WTC11 (cell line): ENCODE results near the gene MTMR3. TPM values are rescaled to one million over a fixed set of nuclear protein-coding genes. Genes with fewer than 3 reads are reported as not detected.
A peak's percentile ranks its signal among the peaks of the same experiment; 100 is the strongest.

Experiments used
- ATAC-seq: fragments of 200-7000 bp; cut with Tn5 transposase; 2 replicates; pipeline ENCODE4 v1.10.0; 2021; ENCODE audit warnings: mild to moderate bottlenecking, moderate library complexity
- CTCF ChIA-PET: fragments of 300-600 bp; sonication (Branson Sonifier 250); formaldehyde crosslinking; loops from one replicate; lab custom pipeline; 2021; ENCODE audit warnings: antibody characterized with exemption; lab: Charles Lee
- POLR2A ChIA-PET: fragments of 350-600 bp; sonication (Branson Sonifier 250); formaldehyde crosslinking; loops from one replicate; lab custom pipeline; 2021; ENCODE audit warnings: antibody characterized with exemption; lab: Charles Lee
- DNase-seq: peaks from one replicate; pipeline ENCODE4 v3.0.0; 2021; ENCODE audit warnings: low spot score
- H3K27ac Mint-ChIP-seq: 2 replicates; pipeline ENCODE4 v1.8.0; 2021; ENCODE audit warnings: mixed read lengths
- H3K27me3 Mint-ChIP-seq: 2 replicates; pipeline ENCODE4 v1.8.0; 2021; ENCODE audit warnings: low read depth, mild to moderate bottlenecking, moderate library complexity, mixed read lengths
- H3K36me3 Mint-ChIP-seq: 2 replicates; pipeline ENCODE4 v1.8.0; 2021; ENCODE audit warnings: mixed read lengths
- H3K4me1 Mint-ChIP-seq: 2 replicates; pipeline ENCODE4 v1.8.0; 2022; ENCODE audit warnings: mixed read lengths
- H3K4me3 Mint-ChIP-seq: 2 replicates; pipeline ENCODE4 v1.8.0; 2021; ENCODE audit warnings: mild to moderate bottlenecking, moderate library complexity, mixed read lengths
- H3K9me3 Mint-ChIP-seq: 2 replicates; pipeline ENCODE4 v1.8.0; 2021; ENCODE audit warnings: mixed read lengths
- AR ChIP-seq: fragments of 250-450 bp; sonication (Bioruptor Pico); IDR thresholded peaks from 2 replicates; pipeline ENCODE4 v1.9.0; 2021; ENCODE audit warnings: mild to moderate bottlenecking
- ARID4B ChIP-seq: sonication (generic); formaldehyde crosslinking; IDR thresholded peaks from 2 replicates; pipeline ENCODE4 v1.8.0; 2023; ENCODE audit warnings: missing genetic modification reagents, mild to moderate bottlenecking, borderline replicate concordance
- E2F5 ChIP-seq: sonication (generic); formaldehyde crosslinking; IDR thresholded peaks from 2 replicates; pipeline ENCODE4 v1.8.1; 2022; ENCODE audit warnings: mild to moderate bottlenecking, moderate library complexity, missing genetic modification reagents
- ETV6 ChIP-seq: sonication (generic); formaldehyde crosslinking; IDR thresholded peaks from 2 replicates; pipeline ENCODE4 v1.8.1; 2022; ENCODE audit warnings: mild to moderate bottlenecking, missing genetic modification reagents
- GABPB1 ChIP-seq: sonication (generic); formaldehyde crosslinking; IDR thresholded peaks from 2 replicates; pipeline ENCODE4 v1.8.1; 2023; ENCODE audit warnings: mild to moderate bottlenecking, missing genetic modification reagents
- IRF2 ChIP-seq: sonication (generic); formaldehyde crosslinking; IDR thresholded peaks from 2 replicates; pipeline ENCODE4 v1.8.0; 2022; ENCODE audit warnings: low read depth, missing genetic modification reagents, borderline replicate concordance
- MAX ChIP-seq: sonication (generic); formaldehyde crosslinking; IDR thresholded peaks from 2 replicates; pipeline ENCODE4 v1.8.0; 2022; ENCODE audit warnings: mild to moderate bottlenecking, missing genetic modification reagents
- MLX ChIP-seq: sonication (generic); formaldehyde crosslinking; IDR thresholded peaks from 2 replicates; pipeline ENCODE4 v1.8.1; 2023; ENCODE audit warnings: mild to moderate bottlenecking, missing genetic modification reagents, moderate library complexity
- RORB ChIP-seq: fragments of 250-450 bp; sonication (Bioruptor Pico); IDR thresholded peaks from 2 replicates; pipeline ENCODE4 v1.9.0; 2021; ENCODE audit warnings: mild to moderate bottlenecking
- TCF7 ChIP-seq: sonication (generic); formaldehyde crosslinking; IDR thresholded peaks from 2 replicates; pipeline ENCODE4 v1.8.0; 2022; ENCODE audit warnings: mild to moderate bottlenecking, low read depth, missing genetic modification reagents, moderate library complexity
- ZMAT4 ChIP-seq: fragments of 250-450 bp; sonication (Bioruptor Pico); IDR thresholded peaks from 2 replicates; pipeline ENCODE4 v1.9.0; 2021; ENCODE audit warnings: mild to moderate bottlenecking
- ZNF232 ChIP-seq: sonication (generic); formaldehyde crosslinking; IDR thresholded peaks from 2 replicates; pipeline ENCODE4 v1.8.0; 2022; ENCODE audit warnings: mild to moderate bottlenecking, missing genetic modification reagents
- ZNF263 ChIP-seq: sonication (generic); formaldehyde crosslinking; IDR thresholded peaks from 2 replicates; pipeline ENCODE4 v1.8.1; 2022; ENCODE audit warnings: low read depth, mild to moderate bottlenecking, moderate library complexity, missing genetic modification reagents
- ZNF317 ChIP-seq: sonication (generic); formaldehyde crosslinking; IDR thresholded peaks from 2 replicates; pipeline ENCODE4 v1.8.1; 2023; ENCODE audit warnings: low read depth, mild to moderate bottlenecking, moderate library complexity, missing genetic modification reagents, borderline replicate concordance
- total RNA-seq: library from RNA; stranded (reverse); gene quantifications from 3 replicates; pipeline ENCODE4 v1.2.3, GENCODE V29; 2021
- TF ChIP-seq, protein P1 (sequence below): sonication (generic); formaldehyde crosslinking; IDR thresholded peaks from 2 replicates; pipeline ENCODE4 v1.8.1; 2022; ENCODE audit warnings: low read depth, missing genetic modification reagents, borderline replicate concordance
- TF ChIP-seq, protein P2 (sequence below): sonication (generic); formaldehyde crosslinking; IDR thresholded peaks from 2 replicates; pipeline ENCODE4 v1.8.1; 2022; ENCODE audit warnings: mild to moderate bottlenecking, missing genetic modification reagents, moderate library complexity, borderline replicate concordance

The MTMR3 gene
- total RNA-seq, 1 experiment from 2014 or later: 19.2 TPM

GRCh38 chr22:29992341-29993275 is 109.6 kb downstream of the MTMR3 start:
- H3K27me3 Mint-ChIP-seq: no peaks in the 10 kb centered on the region
- peak overlapping the region; percentile 91 for H3K27ac Mint-ChIP-seq
- TF ChIP-seq IRF2 (CRISPR knock-in tag) (no peak), E2F5 (CRISPR knock-in tag) (no peak), ZNF232 (CRISPR knock-in tag) (no peak), ZMAT4 (CRISPR knock-in tag) (no peak)
- TF ChIP-seq, protein P1, sequence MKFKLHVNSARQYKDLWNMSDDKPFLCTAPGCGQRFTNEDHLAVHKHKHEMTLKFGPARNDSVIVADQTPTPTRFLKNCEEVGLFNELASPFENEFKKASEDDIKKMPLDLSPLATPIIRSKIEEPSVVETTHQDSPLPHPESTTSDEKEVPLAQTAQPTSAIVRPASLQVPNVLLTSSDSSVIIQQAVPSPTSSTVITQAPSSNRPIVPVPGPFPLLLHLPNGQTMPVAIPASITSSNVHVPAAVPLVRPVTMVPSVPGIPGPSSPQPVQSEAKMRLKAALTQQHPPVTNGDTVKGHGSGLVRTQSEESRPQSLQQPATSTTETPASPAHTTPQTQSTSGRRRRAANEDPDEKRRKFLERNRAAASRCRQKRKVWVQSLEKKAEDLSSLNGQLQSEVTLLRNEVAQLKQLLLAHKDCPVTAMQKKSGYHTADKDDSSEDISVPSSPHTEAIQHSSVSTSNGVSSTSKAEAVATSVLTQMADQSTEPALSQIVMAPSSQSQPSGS (CRISPR knock-in tag): no peak
- no peak overlapping the region for H3K4me3 Mint-ChIP-seq
- peaks cover 27% of the 10 kb centered on the region for H3K4me1 Mint-ChIP-seq
- CTCF ChIA-PET: interaction anchor here (3.7 kb wide), 1 partner anchor 13 kb away, joined by 18 read pairs; no protein-coding TSS in a partner anchor
- DNase-seq: no peak
- ATAC-seq: peak; percentile 30; the same call in 1 of the 2 replicates
- H3K36me3 Mint-ChIP-seq: peaks cover 5% of the 10 kb centered on the region; the same call in 1 of the 2 replicates
- no peaks in the 10 kb centered on the region for H3K9me3 Mint-ChIP-seq
- POLR2A ChIA-PET: no interaction called here

DNA sequence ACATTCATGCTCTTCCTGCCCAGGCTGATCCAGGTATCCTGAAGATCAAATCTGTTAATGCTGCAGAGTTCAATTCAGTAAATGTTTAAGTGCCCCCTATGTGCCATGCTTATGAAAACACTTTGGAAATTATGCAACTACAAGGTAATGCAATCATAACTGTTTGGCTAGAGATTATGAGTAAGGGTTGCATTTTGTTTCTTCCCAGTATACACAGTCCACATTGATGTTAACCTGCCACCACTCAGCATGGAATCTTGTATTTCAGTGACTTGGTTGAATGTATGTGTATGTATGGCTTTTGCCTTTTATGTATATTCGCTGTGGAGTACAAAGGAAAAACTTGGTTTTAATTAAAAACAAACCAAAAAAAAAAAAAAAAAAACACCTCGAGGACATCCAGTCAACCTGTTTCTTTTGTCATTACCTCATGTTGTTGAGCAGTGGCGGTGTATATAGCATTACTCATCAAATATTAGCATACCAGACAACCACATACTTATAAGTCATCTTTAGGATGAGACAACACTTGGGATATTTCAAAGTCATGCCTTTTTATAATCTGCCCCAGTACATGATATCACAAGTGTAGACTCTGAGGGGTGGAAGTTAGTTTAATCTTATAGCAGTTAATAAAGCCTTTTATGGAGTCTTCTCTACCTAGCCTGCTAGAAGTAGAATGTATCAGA is 111.2 kb downstream of the MTMR3 start:
- DNase-seq: no peak
- H3K27me3 Mint-ChIP-seq: no peaks in the 10 kb centered on the region
- POLR2A ChIA-PET: no interaction called here
- ATAC-seq: no peak
- no peaks in the 10 kb centered on the region for H3K9me3 Mint-ChIP-seq
- H3K4me3 Mint-ChIP-seq: no peak overlapping the region
- TF ChIP-seq GABPB1 (CRISPR knock-in tag): peak; percentile 89
- TF ChIP-seq ETV6 (CRISPR knock-in tag): no peak
- no peak for TF ChIP-seq RORB
- CTCF ChIA-PET: interaction anchor here (3.7 kb wide), 1 partner anchor 11 kb away, joined by 26 read pairs; no protein-coding TSS in a partner anchor
- peak overlapping the region; percentile 26 for H3K27ac Mint-ChIP-seq
- H3K36me3 Mint-ChIP-seq: peaks cover 8% of the 10 kb centered on the region; the same call in 1 of the 2 replicates
- peaks cover 27% of the 10 kb centered on the region for H3K4me1 Mint-ChIP-seq

DNA sequence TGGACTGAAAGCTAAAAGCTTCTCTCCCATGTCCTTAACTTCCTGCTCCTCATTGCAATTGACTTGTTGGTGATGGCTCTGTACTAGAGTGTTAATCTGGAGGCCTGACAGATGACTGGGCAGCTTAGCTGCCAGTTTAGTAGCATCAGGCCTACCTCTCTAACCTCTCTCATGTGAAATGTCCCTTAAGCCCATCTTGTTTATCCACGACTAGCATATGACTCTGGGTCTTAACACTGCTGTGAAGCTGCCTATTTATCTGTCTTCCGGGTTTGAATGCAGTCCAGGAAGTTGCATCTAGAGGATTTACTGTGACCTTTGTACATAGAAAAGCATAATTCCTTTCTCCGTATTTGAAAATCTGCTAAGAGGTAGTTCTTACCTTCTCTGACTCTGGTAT is 112.0 kb downstream of the MTMR3 start:
- no peak for ATAC-seq
- Mint-ChIP-seq H3K9me3 (no peaks in the 10 kb centered on the region), H3K4me3 (no peak overlapping the region), H3K4me1 (peaks cover 27% of the 10 kb centered on the region), H3K27me3 (no peaks in the 10 kb centered on the region), H3K36me3 (peaks cover 12% of the 10 kb centered on the region; the same call in 1 of the 2 replicates), H3K27ac (no peak overlapping the region)
- DNase-seq: no peak
- ChIA-PET POLR2A (no interaction called here), CTCF (interaction anchor here (3.7 kb wide), 1 partner anchor 10 kb away, joined by 26 read pairs; no protein-coding TSS in a partner anchor)
- no peak for TF ChIP-seq ARID4B (CRISPR knock-in tag)
- no peak for TF ChIP-seq MAX
- TF ChIP-seq AR: no peak
- no peak for TF ChIP-seq TCF7 (CRISPR knock-in tag)
- TF ChIP-seq ZNF317 (CRISPR knock-in tag): no peak
- no peak for TF ChIP-seq MLX (CRISPR knock-in tag)
- TF ChIP-seq, protein P2, sequence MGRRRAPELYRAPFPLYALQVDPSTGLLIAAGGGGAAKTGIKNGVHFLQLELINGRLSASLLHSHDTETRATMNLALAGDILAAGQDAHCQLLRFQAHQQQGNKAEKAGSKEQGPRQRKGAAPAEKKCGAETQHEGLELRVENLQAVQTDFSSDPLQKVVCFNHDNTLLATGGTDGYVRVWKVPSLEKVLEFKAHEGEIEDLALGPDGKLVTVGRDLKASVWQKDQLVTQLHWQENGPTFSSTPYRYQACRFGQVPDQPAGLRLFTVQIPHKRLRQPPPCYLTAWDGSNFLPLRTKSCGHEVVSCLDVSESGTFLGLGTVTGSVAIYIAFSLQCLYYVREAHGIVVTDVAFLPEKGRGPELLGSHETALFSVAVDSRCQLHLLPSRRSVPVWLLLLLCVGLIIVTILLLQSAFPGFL (CRISPR knock-in tag): no peak
- TF ChIP-seq ZNF263 (CRISPR knock-in tag): no peak
